Smooth muscle cell of the brain vasculature (primary cell): Measurements from ENCODE around the gene NEURL4.
"Not testable (repeated sequence)": the region's sequence is repeated elsewhere in the genome, so short reads cannot be mapped to it uniquely, and the experiment has no call there.

ENCODE experiments used
- DNase-seq: peaks from one replicate; pipeline ENCODE4 v3.0.0-alpha.2; 2012; ENCODE audit warnings: low read depth, low spot score

Gene NEURL4

DNA sequence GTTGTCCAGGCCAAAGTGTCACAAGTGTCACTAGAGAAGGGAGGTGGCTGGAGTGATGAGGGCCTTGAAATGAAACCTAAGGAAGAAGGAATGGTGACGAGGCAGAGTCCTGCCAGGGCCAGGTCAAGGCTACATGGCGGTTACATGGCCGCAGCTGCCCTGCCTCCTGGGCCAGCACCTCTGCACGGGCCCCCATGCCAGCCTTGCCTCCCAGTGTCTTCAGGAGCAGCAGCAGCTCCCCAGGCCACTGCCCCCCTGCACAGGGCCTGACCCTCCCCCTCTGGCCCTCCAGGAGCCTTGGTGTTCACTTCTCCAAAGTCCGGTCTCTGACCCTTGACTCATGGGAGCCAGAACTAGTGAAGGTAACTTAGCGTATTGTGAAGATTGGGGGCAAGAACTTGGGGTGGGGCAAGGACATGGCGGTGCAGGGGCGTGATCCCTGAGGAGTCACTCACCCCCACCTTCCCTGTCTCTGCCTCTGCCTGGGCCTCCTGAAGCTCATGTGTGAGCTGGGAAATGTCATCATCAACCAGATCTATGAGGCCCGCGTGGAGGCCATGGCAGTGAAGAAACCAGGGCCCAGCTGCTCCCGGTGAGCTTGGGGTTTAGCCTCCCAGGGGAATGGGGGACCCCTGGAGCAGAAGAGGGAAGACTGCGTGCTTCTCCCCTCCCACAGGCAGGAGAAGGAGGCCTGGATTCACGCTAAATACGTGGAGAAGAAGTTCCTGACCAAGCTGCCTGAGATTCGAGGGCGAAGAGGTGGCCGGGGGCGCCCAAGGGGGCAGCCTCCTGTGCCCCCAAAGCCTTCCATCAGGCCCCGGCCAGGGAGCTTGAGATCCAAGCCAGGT, 18.7 kb upstream of the NEURL4 start:
- no peak for DNase-seq

DNA sequence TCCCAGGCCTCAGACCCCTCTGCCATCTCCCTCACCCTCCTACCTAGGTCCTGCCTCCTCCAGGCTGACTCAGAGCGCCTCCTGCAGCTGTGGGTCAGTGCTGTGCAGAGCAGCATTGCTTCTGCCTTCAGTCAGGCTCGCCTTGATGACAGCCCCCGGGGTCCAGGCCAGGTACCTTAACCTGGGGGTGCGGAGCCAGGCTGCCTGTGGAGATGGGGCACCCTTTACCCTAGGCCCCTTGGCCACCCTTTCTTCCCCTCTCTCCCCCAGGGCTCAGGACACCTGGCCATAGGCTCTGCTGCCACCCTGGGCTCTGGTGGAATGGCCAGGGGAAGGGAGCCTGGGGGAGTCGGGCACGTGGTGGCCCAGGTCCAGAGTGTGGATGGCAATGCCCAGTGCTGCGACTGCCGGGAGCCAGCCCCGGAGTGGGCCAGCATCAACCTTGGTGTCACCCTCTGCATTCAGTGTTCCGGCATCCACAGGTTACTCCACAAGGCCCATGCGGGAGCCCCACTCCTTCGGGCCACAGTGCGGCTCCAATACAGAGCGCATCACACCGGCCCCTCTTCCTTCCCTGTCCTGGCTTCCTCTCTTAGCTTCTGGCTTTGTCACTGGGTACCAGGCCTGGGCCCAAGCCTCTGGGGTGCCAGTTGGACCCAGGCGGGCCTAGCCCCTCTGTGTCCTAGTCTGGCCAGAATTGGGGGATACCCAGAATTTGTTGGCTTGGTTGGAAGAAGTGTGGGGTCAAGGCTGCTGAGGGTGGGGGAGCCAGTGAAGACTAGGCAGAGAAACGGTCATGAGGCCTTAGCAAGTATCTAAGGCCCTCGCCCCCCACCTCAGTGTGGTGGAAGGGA, 17.9 kb upstream of the NEURL4 start:
- no peak for DNase-seq

GRCh38 chr17:7343250-7343649, 14.1 kb upstream of the NEURL4 start:
- no peak for DNase-seq

- DNase-seq: no peak
Observed at GRCh38 chr17:7341842-7342241, 12.7 kb upstream of the NEURL4 start.

DNA sequence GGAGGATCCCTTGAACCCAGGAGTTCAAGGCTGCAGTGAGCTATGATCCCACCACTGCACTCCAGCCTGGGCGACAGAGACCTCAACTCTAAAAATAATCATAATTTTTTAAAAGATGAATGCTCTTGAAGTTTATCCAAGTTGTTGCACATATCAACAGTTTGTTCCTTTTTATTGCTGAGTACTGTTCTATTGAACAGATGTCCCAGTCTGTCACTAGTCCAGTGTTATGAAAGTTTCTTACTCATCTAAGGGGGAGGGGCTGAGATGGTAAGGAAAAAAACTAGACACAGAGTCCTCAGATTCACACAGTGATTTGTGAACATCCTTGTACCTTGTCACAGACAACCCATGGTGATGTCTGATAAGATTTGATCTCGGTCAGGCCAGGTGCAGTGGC, 11.0 kb upstream of the NEURL4 start:
- no peak for DNase-seq

DNA sequence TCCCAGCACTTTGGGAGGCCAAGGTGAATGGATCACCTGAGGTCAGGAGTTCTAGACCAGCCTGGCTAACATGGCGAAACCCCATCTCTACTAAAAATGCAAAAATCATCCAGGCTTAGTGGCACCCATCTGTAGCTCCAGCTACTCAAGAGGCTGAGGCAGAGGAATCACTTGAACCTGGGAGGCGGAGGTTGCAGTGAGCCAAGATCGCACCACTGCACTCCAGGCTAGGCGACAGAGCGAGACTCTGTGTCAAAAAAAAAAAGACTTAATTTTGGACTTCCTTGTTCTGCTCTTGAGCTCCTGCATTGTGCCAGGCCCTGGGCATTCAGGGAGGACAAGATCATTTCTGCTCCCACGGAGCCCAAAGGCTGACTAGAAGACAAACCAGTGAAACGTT, 8.5 kb upstream of the NEURL4 start:
- not testable (repeated sequence) for DNase-seq

DNA sequence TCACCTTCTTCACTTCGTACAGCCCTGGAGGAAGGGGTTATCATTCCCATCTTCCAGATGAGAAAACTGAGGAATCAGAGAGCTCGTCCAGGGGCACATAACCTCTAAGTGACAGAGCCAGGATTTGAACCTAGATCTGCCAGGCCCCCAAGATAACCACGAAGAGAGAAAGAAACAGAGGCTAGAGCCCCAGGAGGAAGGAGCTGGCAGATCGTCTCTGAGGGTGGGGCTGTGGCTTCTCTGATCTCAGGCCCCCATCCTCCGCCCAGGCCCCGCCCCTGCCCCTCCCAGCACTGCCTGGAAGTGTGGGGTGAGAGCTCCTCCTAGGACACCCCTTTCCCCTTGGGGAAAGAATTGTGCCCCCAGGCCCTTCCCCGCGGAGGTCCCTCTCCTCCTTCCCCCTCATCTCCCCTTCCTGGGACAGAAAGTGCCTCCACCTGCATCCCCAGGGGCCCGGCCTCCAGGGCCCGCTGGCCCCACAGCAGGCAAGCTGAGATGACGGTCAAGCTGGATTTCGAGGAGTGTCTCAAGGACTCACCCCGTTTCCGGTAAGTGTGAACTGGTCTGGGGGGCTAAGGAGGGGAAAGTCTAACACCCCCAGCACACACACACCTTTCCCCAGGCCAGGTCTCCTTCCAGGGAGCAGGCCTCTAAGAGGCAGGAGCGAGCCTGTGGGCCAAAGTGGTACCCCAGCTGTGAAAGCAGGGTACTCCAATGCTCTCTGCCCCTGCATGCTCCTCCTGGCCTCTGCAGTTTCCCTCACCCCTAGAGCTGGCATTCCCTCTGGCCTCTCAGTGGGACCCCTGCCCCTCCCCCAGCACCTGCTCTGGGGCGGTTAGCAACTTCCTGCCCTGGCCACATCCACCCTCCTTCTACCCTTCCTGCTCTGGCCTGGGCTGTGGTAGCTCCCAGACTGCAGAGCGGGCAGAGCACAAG, 7.4 kb upstream of the NEURL4 start, which contains the start of gene ACAP1:
TSS of gene ACAP1 (plus strand) at position 290 of the 936 bp plus-strand sequence. CDS start at position 496, 206 bp downstream.
- no peak for DNase-seq

DNA sequence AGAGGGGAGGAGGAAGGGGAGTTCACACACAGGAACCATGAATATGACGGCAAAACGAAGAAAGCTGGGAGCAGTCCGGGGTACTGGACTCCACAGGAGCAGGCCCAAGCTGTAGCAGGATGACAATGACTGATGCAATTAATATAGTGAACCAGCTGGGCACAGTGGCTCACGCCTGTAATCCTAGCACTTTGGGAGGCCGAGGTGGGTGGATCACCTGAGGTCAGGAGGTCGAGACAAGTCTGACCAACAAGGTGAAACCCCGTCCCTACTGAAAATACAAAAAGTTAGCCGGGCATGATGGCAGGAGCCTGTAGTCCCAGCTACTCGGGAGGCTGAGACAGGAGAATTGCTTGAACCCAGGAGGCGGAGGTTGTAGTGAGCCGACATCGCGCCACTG, 6.6 kb upstream of the NEURL4 start:
- DNase-seq: not testable (repeated sequence)

GRCh38 chr17:7334938-7335538, 5.9 kb upstream of the NEURL4 start:
- DNase-seq: no peak

- not testable (repeated sequence) for DNase-seq
Observed at GRCh38 chr17:7332600-7333069, 3.5 kb upstream of the NEURL4 start.

GRCh38 chr17:7332111-7332510, 3.0 kb upstream of the NEURL4 start:
- DNase-seq: no peak

- no peak for DNase-seq
Observed at GRCh38 chr17:7330638-7331015, 1.5 kb upstream of the NEURL4 start.

- peak; percentile 57 for DNase-seq
Observed at GRCh38 chr17:7329997-7330637, 982 bp upstream of the NEURL4 start.

DNA sequence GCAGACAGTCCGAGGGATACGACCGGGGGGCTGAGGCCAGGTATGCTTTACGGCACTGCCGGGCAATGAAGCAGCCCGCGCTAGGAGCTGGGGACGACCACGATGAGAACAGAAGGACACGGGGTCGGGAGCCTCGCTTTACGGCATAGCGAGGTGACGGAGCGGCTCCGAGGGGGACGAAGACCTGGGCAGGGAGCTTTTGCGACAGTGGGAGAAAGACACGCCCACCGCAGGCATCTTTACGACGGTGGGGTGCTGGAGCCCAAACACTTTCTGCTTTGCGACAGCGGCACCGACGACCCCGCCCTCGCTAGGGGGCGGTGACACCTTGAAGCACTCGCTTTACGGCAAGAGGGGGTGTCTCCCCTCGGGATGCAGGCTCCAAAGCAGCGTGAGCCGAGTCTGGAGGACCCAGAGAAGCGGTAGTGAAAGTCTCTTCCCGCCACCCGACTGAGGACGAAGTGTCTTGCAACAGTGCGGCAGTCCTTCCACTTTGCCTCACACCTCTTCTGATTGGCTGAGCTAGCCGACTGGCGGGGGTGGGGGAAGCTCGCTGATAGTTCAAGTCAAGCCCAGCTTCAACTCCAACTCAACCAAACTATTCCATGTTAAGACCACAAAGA, 350 bp upstream of the NEURL4 start:
- peak; percentile 98 for DNase-seq

- DNase-seq: no peak
Observed at GRCh38 chr17:7328009-7328408, 1.1 kb downstream of the NEURL4 start.

- no peak for DNase-seq
Observed at GRCh38 chr17:7327501-7327900, 1.6 kb downstream of the NEURL4 start.

DNA sequence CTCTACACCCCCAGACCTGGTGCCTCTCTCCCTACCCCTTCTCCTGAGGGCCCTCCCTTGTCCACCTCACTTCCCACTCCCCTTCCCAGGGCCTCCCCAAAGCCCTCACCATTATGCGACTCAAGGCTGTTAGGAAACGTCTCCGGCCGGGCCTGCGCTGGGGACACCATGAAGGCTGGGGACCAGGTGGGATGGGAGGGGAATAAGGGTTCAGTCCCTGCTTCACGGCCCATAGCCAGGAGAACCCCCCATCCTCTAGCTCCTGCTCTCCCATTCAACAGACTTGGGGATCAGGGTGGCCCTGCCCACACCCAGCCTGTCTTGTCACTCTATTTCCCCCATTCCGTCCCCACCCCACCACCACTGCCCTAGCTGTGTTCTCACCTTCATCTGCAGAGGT, 2.1 kb downstream of the NEURL4 start:
- no peak for DNase-seq

GRCh38 chr17:7326186-7326585, 2.9 kb downstream of the NEURL4 start:
- DNase-seq: no peak

DNA sequence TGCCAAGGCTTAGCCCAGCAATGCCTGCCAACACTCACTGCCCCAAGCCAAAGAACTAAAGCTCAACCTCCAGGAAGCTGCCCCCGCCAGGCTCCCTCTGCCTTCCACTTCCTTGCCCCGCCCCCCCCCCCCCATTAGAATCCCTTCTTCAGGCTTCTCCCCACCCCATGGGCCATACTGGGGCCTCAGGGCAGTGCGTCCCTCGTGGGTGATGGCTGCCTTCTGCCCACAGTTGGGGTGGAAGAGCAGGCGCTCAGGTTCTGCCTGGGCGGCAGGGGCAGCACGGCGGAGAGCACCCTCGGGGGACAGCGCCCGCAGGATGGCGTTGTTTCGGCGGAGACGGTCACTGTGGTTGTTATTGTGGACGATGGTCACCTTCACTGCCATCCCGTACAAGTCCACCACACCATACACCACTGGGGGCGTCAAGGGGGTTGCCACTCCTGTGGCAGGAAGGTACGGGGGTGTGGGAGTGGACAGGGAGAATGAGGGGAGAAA, 4.1 kb downstream of the NEURL4 start:
- no peak for DNase-seq

DNA sequence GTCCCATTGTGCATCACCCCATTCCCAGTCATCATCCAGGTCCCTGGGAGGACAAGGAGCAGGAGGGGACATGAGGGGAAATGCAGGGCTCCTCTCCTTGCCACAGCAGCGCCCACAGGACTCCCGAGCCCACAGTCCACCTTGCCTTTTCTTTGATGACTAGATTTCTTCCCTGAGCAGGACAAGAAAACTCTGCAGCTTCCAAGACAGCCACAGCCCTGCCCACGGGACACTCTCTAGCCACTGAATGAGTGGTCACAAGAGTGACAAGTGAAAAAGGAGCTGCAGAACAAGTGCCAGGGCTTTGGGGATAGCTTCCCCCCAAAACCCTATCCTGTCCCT, 4.7 kb downstream of the NEURL4 start:
- no peak for DNase-seq
